Measurements from ENCODE around the gene C18orf63.
"Not testable (repeated sequence)": the region's sequence is repeated elsewhere in the genome, so short reads cannot be mapped to it uniquely, and the experiment has no call there.

C18orf63 gene

DNA sequence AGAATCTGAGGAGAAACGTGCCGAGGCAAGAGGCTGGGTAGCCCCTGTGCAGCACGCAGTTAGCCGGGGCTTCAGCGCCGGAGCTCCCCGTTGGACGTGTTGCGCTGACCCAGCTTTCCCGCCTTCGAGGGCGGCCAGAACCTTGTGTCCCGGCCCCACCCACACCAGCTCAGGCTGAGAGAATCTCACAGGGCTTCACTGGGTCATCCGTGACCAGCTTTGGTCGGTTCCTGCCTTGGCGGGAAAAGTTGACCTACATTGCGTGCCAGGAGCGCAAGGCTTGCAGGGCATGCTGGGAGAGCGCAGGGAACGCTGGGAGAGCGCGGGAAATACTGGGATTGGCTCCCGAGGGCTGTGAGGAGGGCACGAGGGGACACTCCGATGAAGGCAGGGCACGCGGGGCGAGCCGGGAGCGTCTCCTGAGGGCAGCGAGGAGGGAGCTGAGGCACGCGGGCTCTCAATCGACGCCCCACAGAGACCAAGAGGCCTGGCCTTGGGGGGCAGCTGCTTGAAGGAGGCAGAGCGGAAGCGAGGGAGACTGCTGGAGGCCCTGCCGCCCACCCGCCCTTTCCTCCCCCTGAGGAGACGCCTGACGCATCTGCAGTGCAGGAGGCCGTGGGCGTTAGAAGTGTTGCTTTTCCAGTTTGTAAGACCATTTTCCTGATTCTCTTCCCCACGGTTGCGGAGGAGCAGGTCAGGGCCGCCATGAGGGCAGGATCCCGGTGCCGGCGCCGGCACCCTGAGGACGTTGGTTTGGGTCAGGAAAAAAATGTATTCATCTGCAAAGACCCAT is at the start of gene C18orf63:
Gene C18orf63, plus strand, starts transcription at position 376 of the 793 bp plus-strand sequence. CDS start 2,027 bp downstream, outside the sequence.
- no peak for FAIRE-seq

DNA sequence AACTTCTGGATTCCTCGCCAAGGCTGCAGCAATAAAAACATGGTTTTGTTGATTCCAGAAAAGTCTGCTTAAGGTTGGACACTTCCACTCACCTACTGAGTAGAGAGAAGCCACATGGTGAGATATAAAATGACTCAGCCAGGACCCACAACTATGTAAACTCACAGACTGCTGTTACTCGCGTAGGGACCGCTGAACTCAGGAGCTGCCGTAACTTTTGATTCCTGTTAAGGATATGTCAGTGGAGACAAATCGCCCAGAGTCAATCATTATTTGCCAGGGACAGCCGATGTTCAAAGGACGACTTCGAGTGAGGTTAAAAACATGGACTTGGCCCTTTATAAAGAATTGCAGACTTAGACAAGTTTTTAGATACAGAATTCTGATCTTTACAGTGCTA is 49.5 kb upstream of the C18orf63 start:
- no peak for FAIRE-seq

DNA sequence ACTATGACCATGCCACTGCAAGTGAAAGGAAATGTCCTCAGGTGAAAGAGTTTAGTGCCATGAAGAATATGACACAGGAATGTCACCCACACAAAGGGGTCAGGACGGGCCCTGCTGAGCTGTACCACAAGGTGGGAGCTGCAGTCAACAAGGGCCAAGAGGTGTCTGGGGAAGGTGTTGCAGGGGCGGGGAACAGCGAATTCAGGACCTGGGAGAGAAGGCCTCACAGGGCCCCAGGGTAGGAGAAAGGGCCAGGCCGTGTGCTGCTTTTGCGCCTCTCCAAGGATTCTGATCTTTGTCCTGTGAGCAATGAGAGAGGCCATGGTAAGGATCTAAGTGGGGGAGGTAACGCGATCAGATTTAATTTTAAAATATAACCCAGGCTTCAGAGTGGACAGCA is 47.5 kb upstream of the C18orf63 start:
- FAIRE-seq: no peak

DNA sequence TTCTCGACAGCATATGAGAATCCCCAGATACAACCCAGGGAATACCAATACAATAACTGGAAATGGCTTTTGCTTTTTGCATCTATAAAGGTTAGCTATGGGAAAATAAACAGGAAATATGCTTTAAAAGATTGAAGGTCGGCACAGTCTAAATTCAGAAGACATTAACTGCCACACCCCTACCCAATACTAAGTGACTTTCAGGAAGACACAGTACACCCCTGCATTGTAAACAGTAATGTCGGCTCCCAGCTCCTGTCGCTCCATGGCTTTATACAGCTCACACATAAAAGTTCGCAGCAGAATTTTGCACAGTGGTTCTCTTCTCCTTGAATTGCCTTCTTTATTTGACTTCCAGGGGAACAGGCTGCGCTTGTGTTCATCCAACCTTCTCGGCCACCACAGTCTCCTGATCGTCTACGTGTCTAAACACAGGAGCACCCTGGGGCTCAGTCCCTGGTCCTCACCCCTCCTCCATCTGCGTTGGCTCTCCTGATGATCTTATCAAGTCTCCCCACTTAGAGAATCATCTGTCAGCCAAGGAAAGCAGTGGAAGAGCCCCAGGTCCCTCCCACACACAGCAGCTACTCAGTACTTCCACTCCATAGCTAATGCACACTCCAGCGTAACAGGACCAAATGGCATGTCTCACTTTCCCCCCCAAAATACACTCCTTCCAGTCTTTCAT is 46.6 kb upstream of the C18orf63 start:
- no peak for FAIRE-seq

DNA sequence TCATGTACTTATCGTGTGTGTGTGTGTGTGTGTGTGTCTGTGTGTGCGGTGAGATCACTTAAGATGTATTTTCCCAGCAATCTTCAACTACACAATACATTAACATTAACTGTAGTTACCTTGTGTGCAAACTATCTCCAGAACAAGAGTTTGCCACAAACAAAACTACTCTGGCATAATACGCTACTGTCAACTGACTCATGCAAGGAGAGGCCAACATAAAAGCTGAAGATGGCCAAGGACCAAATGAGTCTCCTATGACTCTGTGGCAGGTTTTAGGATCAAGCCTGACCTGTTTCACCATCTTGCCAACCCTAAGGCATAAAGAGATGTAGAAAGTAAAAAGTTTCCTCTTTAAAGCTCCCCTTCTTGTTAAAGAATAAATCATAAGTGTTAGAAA is 44.0 kb upstream of the C18orf63 start:
- no peak for FAIRE-seq

DNA sequence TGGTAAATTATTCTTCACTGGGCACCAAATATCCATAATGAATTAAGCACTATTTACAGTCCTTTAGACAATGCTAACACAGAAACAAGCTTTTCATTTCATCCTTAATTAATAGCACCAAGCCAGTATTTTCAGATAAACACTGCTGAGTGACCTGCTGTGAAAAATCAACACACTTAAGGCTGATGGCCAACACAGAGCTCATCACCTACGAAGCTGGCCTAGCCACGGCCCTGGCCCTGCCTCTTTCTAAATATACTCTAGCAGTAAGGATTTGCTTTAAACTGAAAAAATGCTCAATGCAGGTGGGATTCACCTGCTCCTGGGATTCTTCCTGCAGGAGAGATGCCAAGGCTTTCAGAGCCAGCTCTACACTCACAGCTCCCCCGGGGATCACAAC is 42.2 kb upstream of the C18orf63 start:
- FAIRE-seq: no peak

DNA sequence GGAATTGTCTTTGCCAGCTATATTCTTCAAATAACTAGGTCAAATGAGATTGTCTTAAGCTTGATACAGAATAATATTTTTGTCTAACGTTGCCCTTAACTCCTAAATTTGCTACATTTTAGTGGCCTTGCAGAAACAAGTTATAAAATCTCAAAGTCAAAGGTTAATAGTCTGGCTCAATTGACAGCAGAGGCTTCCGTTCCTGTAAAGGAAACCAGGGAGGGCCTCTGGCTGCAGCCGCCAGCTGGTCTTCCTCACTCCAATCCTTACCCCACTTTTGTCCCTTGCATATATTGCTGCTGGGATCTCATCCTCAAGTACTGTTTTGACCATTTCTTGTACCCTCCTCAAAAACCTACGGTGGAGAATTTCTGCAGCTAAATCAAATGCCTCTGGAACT is 40.9 kb upstream of the C18orf63 start:
- FAIRE-seq: no peak

DNA sequence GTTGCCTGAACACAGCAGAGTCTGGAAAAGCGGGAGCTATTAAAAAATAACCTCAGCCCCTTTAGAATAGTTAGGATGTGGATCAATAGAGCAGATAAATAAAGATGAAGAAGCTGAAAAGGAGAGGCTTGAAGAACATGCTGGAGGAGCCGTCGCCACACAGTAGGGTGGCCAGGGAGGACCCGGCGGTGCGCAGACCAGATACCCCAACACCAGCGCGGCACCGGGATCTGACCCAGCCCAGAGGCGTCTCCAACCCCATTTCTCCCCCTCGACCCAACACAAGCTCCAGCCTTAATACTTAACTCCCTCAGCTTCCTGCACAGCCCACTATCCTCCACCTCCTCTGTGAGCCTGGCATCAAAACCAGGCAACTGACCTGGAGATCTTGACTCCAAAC is 39.9 kb upstream of the C18orf63 start:
- no peak for FAIRE-seq

DNA sequence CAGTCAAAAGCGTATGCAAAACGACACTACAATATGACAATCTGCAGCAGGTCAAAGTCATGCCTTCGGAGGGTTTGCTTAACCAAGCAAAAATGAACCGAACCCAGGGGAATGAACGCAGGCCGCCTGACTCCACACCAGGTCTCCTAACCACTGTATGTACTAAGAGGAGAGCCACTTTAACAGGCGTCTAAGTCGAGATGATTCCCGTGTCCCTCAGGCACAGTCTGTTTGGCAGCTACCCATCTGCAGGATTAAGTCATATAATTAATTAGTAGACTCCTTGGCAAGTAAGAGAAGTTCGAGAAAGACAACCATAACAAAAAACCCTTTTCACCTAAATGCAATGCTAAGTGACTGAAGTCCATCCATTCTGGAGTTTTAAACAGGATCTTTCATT is 39.0 kb upstream of the C18orf63 start:
- FAIRE-seq: no peak

DNA sequence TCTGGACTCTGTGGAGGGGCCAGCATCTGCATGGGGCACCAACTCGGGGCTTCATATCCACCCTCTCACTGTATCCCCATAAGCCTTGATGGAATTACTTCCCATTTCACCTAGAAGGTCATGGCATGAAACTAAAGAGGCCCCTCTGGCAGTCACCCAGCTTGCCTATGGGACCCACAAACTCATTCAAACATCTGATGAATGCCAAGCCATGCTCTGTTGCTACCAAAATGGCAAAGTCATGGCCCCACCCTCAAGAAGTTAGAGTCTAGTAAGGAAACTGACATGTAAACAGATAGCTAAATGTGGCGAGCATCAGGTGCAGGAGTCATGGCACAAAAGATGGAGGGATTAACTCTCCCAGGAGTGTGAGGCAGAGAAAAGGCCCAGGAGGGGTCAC is 38.3 kb upstream of the C18orf63 start:
- no peak for FAIRE-seq

DNA sequence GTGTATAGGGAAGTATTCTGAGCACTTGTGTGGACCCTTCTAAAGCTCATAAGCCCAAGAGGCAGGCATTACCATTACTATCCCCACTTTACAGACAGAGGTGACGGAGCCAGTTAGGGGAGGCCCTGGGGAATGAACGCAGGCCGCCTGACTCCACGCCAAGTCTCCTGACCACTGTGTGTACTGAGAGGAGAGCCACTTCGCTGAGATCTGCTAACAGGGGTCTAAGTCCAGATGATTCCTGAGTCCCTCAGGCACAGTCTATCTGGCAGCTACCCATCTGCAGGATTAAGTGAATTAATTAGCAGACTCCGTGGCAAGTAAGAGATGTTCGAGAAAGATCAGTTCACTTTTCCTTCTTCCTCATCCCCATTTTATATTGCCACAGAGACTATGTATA is 37.6 kb upstream of the C18orf63 start:
- FAIRE-seq: no peak

DNA sequence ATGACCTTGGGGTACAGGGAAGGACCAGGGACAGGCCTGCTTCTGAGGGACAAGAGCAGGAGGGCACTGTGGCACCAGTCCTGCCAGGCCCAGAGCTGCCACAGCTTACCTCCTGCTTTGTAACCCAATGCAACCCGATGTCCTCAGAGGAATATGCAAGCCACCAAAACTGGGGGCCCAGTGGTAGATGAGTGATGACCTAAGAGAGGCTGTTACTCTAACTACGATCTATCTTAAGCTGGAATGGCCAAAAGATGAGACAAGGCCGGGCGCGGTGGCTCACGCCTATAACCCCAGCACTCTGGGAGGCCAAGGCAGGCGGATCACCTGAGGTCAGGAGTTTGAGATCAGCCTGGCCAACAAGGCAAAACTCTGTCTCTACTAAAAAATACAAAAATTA is 36.7 kb upstream of the C18orf63 start:
- FAIRE-seq: no peak

DNA sequence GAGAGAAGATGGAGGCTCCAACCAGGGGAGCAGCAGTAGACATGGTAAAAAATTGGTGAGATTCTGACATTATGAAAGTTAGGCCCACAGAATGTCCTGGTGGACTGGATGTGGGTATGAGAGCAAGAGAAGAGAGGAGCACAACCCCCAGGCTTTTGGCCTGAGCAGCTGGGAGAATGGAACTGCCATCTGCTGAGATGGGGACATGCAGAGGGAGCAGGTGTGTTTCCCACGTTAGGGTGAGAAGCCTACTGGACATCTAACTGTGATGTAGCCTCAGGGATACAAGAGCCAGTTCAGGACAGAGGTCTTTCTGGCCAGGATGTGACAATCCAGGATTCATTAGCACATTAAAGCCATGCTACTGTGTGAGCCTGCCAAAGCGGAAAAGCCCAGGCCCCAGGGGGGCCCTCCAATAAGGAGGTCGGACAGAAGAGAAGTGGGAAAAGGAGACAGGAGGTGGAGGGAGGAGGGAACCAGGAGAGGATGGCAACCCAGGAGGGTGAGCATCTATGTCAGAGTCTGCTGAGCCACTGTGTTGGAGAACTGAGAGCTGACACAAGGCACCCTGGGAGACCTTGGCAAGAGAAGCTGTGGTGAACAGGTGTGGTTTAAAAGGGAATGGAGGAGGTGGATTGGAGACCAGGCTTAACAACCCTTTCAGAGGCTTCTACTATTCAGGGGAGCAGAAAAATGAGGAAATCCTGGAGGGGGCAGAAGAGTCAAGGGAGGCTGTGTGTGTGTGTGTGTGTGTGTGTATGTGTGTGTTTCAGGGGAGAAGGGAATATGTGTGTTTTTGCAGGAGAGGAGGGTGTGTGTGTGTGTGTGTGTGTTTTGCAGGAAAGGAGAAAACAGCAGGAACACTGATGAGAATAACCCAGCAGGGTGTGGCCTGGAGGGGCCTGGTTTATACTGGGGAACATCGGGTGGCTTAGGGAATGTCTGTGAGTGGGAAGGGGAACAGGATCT is 34.3 kb upstream of the C18orf63 start:
- FAIRE-seq: no peak

DNA sequence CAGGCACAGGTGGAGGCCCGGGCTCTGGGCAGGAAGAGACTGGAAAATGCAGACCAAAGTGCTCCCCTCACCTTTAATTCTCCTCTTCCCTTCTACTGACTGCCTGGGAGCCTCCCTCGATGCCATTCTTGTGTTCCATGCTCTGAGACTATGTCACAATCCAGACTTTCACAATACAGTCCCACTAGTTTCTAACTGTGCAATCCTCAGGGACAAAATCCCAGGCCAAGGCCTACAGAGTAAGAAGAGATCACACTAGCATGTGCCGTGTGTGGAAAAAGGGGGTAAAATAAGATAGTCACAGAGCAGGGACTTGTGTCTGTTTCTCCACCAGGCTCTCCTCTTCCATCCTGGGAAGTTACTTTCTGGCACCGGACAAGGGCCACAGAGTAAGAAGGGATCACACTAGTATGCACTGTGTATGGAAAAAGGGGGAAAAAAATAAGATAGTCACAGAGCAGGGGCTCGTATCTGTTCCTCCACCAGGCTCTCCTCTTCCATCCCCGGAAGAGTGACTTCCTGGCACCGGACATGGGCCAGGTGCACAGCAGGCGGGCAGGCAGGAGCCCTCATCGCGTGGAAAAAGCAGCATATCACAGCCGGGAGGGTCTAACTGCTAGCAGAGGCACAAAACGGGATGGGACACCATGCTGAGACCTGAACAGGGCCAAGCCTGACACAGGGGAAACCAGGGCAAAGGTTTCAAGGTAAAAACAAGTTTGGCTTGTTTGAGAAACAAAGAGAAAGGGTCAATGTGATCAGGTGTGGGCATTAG is 33.5 kb upstream of the C18orf63 start:
- FAIRE-seq: no peak

DNA sequence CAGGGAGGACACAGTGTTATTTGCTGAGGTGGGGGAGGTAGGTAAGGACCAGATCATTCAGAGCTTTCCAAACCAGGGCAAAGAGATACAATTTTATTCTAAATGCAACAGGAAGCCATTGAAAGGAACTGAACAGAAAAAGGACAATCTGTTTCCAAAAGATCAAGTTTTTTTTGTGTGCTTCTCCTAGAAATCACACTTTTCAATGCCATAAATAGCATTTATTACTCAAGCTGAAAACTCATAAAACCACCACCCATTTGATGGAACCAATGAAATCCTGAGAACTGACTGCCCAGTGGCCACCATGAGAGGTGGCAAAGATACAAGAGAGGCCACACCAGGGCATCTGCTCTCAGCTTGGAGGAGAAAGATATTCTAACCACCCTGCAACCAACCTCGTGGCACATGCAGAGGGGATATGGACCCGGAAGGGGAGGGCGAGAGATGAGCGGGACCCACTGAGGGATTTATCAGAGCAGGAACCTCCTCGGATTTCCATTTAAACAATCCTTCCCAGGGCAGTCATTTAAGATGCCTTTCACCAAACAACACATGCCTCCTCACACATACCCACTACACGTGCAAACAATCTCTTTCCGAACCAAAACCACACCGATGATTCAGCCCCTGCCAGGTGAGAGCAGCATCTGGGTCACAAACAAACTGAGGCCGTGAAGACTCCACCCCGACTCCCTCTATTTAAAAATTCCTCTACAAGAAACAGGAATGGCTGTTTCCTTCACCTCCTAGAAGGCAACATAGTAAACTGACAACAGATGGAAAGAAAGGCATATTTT is 32.7 kb upstream of the C18orf63 start:
- no peak for FAIRE-seq

DNA sequence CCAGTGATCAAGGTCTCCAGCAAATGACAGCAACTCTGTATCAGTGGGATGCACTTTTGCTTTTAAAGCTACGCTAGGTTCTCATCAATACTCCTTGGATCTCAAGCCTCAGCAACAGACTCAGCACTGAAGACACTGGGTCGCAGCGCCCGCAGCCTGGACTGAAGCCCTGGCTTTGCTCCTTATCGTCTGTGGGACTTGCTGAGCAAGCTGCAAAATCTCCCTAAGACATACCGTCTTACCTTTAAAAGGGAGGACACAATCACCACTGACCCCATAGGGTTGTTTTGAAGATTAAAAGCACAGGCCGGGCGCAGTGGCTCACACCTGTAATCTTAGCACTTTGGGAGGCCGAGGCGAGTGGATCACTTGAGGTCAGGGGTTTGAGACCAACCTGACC is 32.0 kb upstream of the C18orf63 start:
- FAIRE-seq: no peak

DNA sequence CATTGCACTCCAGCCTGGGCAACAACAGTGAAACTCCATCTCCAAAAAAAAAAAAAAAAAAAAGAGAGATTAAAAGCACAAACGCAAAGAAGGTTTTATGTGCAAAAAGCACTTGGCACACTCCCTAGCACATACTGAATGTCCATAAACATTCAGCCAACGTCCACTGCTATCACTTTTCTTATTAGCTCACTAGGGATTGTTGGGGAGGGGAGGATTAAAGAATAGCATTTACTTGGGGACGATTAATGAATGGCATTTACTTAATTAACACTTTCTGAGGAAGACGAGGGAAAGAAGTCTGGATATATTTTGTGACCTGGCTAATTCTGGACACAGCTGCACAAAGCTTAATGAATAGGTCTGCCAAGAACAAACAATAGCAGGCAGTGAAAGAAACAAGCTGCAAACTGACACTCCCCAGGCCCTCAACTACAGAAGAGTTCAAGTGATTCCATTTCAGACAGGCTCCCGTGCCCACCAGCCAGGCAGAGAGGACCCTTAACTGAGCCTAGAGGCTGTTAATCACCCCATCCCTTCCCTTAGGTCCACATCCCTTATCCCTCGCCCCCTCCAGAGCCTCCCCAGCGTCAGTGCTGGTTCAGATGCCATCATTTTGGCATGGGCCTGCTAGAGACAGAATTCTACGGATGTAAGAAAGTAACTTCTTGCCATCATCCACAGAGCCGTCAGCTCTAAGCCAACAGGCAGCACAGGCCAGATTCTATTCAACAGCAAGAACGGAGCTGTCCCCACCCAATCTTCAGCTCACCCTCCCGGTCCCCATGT is 31.3 kb upstream of the C18orf63 start:
- FAIRE-seq: no peak

DNA sequence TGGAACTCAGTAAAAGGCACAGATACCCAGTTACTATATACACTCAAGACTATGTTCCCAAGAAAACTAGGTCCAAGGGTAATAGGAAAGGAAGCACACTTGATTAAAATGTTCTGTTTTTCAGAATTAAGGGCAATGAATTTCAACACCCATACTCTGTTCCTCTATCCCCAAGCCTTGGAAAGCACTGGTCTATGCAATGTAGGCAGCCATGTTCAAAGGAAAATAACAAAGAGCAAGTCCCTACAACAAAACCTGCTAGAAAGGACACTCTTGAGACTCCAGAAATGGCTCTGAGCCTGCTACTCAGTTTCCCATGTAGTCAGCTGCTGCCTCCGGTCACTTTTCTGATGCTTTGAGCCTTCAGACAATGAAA is 30.7 kb upstream of the C18orf63 start:
- no peak for FAIRE-seq

DNA sequence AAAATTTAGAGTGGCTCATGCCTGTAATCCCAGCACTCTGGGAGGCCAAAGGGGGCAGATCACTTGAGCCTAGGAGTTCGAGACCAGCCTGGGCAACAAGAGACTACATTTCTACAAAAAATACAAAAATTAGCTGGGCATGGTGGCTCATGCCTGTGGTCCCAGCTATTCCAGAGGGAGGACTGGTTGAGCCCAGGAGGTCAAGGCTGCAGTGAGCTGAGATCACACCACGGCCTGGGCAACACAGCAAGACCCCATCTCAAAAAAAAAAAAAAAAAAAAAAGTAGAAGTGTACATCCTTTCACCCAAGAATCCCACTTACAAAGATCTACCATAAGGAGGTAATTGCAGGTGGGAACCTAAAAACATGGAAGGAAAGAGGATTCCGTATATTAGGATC is 30.1 kb upstream of the C18orf63 start:
- not testable (repeated sequence) for FAIRE-seq

DNA sequence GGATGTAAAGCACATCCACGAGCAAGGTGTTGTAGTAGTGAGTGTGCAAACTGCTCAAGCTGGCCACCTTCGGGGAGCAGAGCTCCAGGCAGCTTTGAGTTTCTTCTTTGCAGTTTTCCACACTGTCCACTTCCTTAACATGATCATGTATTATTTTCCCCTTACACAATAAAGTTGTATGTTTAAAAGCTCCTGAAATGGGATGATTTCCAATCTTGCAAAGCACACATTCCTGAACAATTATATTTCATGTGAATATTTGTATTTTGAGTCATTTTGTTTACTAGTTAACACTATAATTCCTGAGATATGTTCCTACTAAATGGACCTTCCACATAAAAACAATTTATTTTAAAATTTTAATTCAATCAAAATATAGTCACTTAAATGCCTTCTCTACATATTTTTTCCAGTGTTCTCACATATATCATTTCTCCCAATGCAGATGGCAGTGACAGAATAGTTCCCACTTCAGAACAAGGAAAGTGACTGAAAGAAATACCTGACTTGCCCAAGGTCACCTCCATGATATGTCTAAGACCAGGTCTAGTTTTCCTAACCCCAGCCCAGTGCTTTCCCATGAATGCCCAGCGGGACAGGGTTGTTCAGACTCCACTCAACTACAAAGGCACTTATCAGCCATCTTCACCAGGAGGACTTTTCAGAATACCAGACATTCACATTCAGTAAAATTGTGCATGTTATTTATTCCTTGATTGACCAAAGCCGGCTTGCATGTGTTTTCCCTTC is 29.4 kb upstream of the C18orf63 start:
- no peak for FAIRE-seq

Measured in G401.6 (cell line).